ENCODE measurements around the gene TEX14. TPM values are rescaled to one million over a fixed set of nuclear protein-coding genes. Genes with fewer than 3 reads are reported as not detected.

Gene TEX14
- total RNA-seq, 1 donor from 2014 or later = 0.52 TPM

DNA sequence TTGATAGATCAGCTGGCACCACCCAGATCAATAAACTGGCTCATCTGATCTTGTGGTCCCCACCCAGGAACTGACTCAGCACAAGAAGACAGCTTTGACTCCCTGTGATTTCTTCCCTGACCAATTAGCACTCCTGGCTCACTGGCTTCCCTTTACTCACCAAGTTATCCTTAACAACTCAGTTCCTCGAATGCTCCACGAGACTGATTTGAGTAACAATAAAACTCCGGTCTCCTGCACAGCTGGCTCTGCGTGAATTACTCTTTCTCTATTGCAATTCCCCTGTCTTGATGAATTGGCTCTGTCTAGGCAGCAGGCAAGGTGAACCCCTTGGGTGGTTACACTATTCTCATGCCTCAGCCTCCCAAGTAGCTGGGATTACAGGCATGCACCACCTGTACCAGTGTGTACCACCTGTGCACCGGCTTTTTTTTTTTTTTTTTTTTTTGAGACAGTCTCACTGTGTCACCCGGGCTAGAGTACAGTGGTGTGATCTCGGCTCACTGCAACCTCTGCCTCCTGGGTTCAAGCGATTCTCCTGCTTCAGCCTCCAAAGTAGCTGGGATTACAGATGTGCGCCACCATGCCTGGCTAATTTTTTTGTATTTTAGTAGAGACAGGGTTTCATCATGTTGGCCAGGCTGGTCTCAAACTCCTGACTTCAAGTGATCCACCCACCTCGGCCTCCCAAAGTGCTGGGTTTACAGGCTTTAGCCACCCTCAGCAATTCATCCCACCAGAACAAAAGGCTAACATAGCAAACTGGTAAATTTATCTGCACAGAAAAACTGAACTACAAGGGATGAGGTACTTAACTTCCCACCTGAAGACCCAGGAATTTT lies 33.7 kb downstream of the TEX14 start:
- intact Hi-C loops (cut with micrococcal nuclease) = loop anchor here (2.0 kb wide), 2 partner anchors 35 to 347 kb away; partner anchors contain the start of genes RAD51C and TEX14

DNA sequence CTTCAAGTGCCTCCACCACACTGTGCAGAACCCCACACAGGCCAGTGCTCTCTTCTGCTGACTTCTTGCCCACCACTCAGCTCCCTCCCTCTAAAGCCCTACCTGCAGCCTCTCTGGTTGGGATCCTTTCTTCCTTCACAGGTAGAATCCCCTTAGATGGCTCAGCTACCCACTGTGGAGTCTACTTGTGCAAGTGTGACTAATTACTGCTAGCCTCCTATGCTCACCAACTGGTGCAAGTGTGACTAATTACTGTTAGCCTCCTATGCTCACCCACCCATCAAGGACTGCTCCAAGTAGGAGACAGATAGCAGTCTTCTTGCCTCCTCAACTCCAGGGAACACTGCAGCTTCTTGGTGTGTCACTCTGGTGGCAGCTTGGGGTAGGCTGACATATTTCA lies 43.6 kb downstream of the TEX14 start:
- intact Hi-C loops (cut with micrococcal nuclease) = no loop called here

DNA sequence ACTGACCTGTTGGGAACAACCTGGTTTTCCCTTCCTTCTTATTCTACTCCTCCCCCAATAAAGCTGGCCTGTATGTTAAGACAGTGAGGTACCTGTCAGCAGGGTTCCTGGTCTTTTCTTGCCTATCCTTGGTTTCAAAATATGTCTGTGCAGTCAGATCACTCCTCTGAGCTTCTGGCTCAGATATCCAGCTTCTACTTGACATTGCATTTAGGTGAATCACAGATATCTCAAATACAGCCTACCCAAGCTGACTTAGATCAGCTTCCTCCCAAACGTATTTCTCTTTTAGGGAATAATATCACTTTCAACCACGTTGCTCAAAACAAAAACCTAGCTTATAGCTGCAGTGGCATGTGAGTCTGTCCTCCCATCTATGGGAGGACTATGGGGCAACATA lies 48.7 kb downstream of the TEX14 start:
- intact Hi-C loops (cut with micrococcal nuclease) = no loop called here

DNA sequence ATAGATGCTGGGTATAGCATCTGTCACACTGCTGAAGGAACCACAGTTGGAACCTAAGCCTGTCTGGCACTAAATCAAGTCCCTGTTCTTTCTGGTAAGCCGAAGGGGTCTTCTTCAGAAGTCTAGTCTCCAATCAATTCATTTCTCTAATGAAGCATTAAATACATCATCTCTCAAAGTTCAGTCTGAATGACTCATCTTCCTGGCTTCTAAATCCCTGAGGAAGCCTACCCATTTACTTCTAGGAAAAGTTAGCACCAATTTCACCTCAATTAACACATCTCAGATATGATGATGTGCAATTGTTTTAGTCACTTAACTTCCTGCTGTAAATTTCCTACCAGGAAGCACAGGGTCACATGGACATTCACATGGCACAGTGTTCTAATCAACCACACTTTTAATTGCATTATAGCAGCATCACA lies 49.9 kb downstream of the TEX14 start:
- intact Hi-C loops (cut with micrococcal nuclease) = no loop called here

DNA sequence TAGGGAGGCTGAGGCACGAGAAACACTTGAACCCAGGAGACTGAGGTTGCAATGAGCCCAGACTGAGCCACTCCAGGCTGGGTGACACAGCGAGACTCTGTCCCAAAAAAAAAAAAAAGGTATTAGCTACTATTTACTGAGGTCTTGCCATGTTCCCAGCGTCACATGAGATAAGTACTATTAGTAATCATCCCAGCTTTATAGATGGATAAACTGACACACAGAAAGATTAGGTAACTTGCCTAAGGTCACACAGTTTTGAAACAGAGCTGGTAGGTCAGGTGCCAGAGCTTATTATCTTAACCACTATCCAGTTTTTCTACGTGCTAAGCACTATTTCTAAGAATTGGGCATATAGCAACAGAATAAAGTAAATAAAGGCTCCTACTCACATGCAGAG lies 51.6 kb downstream of the TEX14 start:
- intact Hi-C loops (cut with micrococcal nuclease) = no loop called here

DNA sequence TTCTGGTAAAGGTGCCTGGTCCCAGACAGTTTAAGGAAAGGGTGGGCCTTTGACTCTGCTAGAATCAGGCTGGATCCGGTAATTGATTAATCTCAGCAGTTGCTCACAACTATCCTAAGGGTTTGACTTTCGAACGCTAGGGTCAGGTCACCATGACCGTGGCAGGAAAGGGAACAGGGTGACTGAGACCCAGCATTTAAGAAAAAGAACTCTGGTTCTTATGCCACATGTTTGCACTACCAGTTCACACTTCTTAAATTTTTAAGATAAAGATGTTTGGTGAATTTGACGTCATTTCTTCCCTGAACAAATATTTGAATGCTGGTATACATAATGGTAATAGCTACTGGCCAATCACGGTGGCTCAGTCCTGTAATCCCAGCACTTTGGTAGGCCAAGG lies 52.2 kb downstream of the TEX14 start:
- intact Hi-C loops (cut with micrococcal nuclease) = no loop called here

DNA sequence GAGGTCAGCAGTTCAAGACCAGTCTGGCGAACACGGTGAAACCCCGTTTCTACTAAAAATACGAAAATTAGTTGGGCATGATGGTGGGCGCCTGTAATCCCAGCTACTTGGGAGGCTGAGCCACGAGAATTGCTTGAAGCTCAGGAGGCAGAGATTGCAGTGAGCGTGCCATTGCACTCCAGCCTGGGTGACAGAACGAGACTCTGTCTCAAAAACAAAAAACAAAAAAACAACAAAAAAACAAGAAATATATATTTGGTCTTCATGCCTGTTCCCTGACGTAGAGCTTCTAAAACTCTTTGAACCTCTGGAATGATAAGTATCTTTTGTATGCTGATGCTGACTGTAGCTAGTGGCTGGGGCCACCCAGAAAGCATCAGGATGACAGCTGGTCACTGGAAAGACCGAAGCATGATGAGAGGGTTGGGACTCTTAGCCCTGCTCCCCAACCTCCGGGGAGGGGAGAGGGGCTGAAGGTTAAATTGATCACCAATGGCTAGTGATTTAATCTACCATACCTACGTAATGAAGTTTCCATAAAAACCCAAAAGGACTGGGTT lies 54.8 kb downstream of the TEX14 start:
- intact Hi-C loops (cut with micrococcal nuclease) = no loop called here

DNA sequence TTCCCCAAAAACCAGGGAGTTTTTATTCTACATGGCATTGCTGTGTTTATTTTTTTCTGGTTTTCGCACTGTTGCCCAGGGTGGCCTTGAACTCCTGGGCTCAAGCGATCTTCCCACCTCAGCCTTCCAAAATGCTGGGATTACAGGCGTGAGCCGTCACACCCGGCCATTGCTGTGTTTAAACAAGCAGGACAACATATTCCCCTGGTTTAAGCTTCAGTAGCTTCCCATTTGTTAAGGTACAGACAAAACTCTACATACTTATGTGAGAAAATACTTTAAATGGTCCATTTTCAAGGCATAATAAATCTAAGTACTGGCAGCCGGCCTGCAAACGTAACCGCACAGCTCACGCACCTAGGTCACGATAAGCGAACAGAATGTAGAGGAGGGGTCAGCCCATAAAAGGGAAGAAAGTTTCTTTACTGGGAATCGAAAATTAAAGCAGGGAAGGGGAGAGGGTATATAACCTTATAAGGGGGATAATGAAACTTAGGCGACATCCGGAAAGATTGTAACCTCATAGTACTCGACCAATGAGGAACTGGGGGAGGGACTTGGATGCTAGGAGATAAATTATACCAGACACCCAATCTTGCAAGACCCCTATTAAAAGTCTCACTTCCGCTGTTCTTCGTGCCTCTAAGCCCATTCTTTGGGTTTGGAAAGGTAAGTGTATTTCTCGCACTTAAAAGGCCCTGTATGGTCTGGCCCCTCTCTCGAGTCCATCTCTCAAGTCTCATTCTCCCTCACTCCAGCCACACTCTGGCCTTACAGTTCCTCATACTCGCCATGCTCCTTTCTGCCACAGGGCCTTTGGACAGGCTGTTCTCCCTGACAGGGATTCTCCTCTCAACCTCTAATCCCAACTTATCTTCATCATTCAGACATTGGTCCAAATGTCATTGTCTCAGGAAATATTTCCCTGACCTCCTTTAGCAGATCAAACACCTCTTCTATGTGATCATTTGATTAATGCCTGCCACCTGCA lies 59.2 kb downstream of the TEX14 start:
- intact Hi-C loops (cut with micrococcal nuclease) = loop anchor here (1.0 kb wide), 1 partner anchor 27 kb away; no protein-coding TSS in a partner anchor

DNA sequence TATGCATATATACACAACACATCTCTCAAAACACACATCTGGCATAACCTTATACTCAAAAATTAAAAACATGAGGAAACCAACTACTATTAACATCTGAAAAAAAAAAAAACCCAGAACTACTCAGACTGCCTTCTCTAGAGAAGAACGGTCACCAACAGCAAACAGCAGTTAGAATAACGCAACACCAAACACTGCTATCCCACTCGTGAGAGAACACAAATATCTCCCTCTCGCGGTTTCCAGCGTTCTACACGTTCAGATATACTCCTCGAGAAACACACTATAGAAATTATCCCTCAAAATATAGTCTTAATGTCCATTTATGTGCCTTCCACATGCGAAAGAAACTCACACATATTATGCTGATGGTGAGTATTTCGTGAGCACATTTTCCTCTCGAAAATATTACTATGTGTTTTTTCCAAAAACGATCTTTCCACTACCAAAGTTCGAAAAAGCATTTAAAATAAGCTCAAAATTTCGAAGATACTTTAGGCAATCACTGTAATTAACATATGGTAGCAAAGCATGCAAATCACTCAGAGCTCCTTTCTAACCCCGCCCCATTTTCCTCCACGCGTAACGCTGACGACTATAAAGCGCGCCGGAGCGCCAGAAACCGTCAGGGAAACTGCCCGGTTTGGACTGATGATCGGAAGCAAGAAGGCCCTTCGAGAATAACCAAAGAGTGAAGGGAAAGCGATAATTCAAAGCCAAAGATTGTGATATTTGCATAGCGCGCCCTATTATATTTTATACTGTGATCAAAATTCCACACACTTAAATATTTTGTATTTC lies 60.1 kb downstream of the TEX14 start:
- intact Hi-C loops (cut with micrococcal nuclease) = loop anchor here (1.0 kb wide), 5 partner anchors 28 to 524 kb away; partner anchors contain the start of genes PRR11, RAD51C, SKA2 and TEX14

DNA sequence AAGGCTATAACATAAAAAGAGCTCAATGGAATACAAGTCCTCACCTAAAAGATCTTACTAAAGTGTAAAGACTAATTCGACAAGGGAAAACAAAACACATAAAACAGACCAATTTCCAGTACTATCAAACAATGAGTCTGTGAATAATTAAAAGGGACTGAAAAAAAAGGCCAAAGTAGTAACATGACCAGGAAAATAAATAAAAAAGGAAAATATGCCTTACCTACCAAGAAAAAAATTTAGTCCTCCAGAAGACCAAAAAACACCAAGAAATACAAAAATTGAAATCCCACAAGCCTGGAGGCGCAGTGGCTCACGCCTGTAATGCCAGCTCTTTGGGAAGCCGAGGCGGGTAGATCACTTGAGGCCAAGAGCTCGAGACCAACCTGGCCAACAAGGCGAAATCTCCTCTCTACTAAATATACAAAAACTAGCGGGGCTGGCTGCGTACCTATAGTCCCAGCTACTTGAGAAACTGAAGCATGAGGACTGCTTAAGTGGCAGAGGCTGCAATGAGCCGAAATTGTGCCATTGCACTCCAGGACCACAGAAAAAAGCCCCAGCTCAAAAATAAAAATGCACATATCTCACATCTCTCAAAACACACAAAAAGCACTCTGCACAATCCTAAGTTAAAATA lies 60.8 kb downstream of the TEX14 start:
- intact Hi-C loops (cut with micrococcal nuclease) = loop anchor here (1.0 kb wide), 4 partner anchors 44 to 524 kb away; partner anchors contain the start of genes PRR11, RAD51C, SKA2 and TEX14

DNA sequence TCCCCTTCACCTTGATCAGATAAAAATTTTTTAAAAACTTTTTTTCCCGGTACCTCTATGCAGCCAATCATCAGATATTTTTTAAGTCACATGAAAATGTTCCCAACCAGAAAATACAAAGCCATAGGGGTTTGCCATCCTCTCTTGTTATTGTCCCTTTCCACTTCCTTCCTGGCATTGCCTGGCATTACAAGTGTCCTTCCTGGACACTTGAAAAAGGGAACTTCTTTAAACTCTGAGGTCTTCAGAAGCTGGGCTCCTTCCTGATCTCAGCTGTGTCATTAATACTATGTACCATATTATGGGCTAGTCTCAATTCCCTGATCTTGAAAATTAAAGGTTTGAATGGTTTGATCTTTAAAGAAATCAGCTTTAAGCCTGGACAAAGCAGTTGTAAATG lies 64.9 kb downstream of the TEX14 start:
- intact Hi-C loops (cut with micrococcal nuclease) = no loop called here

DNA sequence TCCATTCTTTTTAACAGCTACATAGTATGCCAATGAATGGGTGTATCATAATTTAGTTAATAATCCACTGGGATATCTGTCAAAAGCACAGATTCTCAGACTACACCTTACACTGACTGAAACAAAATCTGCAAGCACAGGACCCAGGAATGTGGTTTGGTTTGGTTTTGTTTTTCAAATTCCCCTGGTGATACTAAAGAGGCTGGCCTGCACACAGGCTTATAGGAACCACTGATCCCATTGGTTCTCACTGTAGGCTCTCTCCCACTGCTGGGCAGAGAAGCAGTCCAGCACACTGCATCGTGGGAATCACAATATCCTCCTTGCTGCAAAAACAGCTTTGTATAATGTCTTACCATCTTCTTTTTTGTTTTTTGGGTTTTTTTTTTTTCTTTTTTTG lies 67.1 kb downstream of the TEX14 start:
- intact Hi-C loops (cut with micrococcal nuclease) = no loop called here

DNA sequence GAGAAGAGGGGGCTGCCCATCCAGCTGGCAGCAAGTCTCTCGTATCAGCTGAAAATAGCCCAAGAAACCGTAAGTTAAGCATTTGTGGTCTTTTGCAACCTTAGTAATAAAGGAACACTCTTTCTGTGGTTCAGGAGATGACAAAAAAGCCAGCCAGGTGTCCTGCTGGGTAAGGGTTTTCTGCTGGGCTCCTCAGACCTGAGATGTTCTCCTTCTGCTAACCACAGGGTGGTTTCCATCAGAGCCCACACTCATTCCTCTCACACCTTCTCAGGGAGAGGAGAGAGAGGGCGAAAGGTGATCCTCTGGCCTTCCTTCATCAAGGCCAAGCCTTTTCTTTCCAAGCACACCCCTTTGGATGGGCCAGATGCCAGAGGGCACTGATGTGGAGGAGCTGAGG lies 70.7 kb downstream of the TEX14 start:
- intact Hi-C loops (cut with micrococcal nuclease) = no loop called here

DNA sequence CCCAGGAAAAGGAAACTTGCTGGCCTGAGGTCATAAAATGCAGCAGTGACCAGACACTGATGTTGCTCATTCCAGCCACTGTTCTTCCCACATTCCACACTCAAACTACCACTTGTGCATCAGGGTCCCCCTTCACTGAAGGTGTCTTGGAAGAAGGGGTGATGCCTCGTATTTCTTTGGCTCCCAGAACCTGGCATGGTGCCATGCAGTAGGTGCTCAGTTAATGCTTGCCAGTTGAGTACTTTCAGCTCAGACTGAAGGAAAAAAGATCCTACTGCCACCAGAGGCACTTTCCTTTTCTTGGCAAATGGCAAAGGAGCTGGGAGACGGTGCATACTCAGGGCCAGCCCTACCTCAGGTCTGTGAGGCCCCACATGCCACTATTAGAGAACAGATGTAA lies 73.5 kb downstream of the TEX14 start:
- intact Hi-C loops (cut with micrococcal nuclease) = no loop called here

DNA sequence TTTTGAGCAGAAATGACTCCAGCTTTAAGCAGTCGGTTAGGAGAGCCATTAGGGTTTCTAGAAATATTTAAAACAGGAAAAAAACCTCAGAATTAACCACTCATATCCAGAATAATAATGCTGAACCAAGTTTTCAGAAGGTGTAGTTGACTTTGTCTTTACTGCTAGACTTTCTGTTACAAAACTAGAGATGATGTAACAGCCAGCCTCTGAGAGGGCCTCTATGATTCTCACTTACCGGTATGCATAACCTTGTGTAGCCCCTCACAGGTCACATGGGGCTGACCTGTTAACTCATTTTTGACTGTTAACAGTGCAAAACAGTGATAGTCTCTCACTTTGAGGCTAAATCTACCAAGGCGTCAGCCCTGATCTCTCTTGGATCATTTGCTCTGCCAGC lies 74.3 kb downstream of the TEX14 start:
- intact Hi-C loops (cut with micrococcal nuclease) = no loop called here

DNA sequence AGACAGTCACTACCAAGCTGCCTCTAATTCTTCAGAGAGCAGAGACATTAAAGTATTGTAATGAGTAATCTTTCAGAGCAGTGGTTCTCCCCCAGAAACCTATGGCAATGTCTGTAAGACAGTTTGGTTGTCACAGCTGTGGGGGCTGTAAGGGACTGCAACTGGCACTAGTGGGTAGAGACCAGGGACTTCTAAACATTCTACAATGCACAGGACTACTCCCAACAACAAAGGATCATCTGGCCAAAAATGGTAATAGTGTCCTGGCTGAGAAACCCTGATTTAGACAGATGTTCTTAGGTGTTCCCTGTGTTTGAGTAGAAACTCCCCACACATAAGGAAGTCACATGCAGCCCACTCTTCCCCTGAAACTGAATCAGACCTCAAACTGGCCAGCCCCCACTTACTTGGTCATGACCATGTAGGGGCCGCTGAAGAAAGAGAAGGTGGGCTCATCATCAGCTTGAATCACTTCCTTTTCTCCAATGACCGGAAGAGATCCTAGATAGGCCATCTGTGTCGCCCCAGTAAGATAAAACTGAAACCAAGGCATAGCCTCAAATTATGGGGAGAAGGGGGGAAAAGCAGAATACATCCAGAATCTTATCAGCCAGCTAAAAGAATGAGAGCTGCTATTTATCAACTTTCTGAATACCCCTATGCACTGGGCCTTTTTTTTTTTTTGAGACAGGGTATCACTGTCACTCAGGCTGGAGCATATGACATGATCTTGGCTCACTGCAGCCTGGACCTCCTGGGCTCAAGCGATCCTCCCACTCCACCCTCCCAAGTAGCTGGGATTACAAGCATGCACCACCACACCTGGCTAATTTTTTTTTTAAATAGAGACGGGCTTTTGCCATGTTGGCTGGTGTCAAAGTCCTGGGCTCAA lies 75.8 kb downstream of the TEX14 start:
- intact Hi-C loops (cut with micrococcal nuclease) = no loop called here

DNA sequence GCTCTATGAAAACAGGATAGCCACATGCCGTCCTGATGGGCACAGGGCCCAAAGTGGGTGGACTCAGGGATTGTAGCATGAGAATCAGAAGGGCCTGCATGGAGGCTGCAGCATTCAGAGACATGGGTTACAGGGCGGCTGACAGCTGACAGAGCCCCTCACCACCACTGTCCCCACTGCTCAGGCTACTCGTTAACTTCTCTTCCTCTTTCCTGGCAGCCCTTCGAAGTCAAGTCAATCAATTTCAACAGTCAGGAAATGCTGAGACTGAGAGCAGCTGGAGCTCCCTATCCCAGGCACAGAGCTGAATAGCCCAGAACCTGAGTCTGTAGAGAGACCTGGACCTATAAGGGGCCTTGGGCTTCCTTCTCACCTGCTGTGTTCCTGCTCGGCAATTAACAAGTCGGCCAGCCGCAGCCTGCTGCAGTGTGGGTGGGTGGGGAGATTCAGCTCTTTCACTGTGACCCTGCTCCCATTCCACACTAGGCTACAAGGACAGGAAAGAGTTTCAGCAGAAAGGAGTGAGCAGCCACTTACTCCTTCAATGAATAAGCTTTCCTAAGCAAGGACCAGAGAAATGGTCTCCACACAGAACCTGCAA lies 76.9 kb downstream of the TEX14 start:
- intact Hi-C loops (cut with micrococcal nuclease) = no loop called here

DNA sequence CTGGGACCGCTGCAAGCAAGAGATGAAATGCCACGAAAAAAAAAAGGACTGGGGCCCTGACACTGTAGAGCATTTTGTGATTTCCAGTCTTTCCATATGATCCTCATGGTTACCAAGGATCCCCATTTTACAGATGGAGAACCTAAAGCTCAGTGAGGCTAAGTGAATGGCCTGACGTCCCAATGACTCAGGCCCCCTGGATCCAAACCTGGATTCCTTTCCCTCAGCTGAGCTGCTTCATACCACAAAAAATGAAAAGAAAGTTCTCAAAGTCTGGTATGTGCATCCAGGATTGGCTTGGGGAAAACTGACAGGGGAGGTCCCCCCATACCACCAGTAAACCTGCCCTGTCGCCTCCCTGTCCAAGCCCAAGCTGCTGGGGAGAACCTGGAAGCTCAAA lies 80.5 kb downstream of the TEX14 start:
- intact Hi-C loops (cut with micrococcal nuclease) = no loop called here

DNA sequence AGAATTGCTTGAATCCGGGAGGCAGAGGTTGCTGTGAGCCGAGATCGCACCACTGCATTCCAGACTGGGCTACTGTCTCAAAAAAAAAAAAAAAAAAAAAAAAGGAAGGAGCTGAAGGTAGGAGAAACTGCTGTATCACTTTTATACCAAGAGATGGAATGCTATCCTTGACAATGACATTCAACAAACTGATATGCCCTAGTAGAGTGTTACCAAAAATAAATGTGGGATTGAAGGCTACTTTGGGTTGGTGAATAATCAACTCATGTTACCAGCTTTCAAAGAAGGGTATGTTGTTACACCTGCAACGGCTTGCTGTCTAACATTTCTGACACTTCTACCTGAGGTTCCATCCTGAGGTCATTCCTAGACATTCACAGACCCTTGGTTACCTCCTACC lies 84.9 kb downstream of the TEX14 start:
- intact Hi-C loops (cut with micrococcal nuclease) = no loop called here

Measured in T-helper 2 cell treated with Interferon-gamma antibody and Interleukin-4, amounts not matched to agents 100 ng/mL and 5 ng/mL, for 36 hours (primary cell).